GM15510 (cell line): ENCODE measurements around the gene RDX.

Experiments used
- POLR2A ChIP-seq: IDR thresholded peaks from 3 replicates; pipeline ENCODE4 v1.6.1; 2011; ENCODE audit warnings: borderline replicate concordance; ENCODE audit not compliant: insufficient read length; ENCODE audit errors: extremely low read depth

The RDX gene

GRCh38 chr11:110296226-110297075 is at the start of gene RDX:
RDX (minus strand) TSS chr11:110296614; CDS start chr11:110279692, 16,922 bp downstream.
- peak; percentile 58 for TF ChIP-seq POLR2A

DNA sequence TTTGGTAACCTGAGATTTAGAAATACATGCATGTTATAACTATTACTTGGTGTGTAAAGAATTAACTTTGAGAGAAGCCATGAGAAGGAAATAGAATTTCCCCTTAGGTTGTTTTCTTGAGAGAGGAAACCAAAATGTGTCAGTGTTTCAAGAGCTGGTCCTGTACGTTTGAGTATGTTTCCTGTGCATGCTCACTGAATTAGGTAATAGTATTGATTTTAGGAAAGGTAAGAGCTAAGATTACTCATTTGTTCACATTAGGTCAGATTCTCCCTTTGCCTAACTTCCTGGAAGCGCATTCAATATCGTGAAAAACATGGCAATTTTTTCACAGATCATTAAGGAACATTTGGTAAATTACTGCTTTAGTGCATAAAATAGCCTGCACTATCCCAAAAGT is 49.3 kb upstream of the RDX start:
- no peak for TF ChIP-seq POLR2A

- TF ChIP-seq POLR2A = no peak
These were observed 44.0 kb upstream of the RDX start for GRCh38 chr11:110340436-110340835.

GRCh38 chr11:110339456-110340250 is 43.2 kb upstream of the RDX start:
- TF ChIP-seq POLR2A = no peak

DNA sequence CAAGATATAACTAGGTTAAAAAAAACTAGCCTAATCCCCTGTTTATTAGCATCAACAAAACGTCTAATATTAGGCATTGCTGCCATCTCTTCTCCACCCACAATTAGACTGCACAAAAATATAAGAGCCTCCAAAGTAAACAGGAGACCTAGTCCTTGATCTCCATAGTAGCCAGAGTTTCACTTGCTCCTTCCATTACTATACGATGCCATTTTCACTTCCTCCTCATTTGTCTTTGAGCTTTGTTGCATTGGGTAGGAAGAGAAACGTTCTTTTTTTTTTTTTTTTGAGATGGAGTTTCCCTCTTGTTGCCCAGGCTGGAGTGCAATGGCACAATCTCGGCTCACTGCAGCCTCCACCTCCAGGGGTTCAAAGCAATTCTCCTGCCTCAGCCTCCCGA is 42.3 kb upstream of the RDX start:
- TF ChIP-seq POLR2A = no peak

GRCh38 chr11:110337570-110338193 is 41.3 kb upstream of the RDX start:
- TF ChIP-seq POLR2A = no peak

- TF ChIP-seq POLR2A = no peak
These were observed 39.6 kb upstream of the RDX start for GRCh38 chr11:110336054-110336453.

DNA sequence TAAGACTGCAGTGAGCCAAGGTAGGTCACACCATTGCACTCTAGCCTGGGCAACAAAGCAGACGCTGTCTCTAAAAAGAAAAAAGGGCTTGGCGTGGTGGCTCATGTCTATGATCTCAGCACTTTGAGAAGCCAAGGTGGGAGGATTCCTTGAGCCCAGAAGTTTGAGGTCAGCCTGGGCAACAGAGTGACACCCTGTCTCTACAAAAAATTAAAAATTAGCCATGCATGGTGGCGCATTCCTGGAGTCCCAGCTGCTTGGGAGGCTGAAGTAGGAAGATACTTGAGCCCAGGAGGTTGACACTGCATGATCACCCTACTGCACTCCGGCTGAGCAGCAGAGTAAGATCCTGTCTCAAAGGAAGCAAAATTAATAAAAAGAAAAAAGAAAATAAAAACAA is 38.9 kb upstream of the RDX start:
- no peak for TF ChIP-seq POLR2A

- TF ChIP-seq POLR2A = no peak
These were observed 35.2 kb upstream of the RDX start for GRCh38 chr11:110331626-110332025.

DNA sequence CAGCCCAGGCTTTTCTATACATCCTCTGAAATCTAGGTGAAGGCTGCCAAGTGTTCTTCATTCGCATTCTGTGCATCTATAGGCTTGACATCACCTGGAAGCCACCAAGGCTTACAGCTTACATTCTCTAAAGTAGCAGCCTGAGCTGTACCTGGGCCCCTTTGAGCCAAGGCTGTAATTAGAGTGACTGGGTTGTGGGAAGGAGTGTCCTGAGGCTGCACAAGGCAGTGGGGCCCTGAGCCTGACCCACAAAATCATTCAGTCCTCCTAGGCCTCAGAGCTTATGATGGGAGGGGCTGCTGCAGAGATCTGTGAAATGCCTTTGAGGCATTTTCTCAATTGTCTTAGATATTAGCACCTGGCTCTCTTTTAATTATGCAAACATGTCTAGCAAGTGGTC is 33.0 kb upstream of the RDX start:
- no peak for TF ChIP-seq POLR2A

DNA sequence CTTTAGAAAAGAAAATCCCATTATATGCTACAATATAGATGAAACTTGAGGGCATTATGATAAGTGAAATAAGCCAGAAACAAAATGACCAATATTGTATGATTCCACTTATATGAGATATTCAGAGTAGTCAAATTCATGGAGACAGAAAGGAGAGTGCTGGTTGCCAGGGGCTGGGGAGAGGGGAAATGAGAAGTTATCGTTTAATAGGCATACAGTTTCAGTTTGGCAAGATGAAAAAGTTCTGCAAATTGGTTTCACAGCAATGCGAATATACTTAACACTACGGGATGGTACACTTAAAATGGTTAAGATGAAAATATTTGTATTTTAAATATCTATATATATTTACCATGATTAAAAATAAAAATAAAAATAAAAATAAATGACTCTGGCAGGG is 31.1 kb upstream of the RDX start:
- no peak for TF ChIP-seq POLR2A

GRCh38 chr11:110323786-110324185 is 27.4 kb upstream of the RDX start:
- TF ChIP-seq POLR2A = no peak

- no peak for TF ChIP-seq POLR2A
These were observed 23.1 kb upstream of the RDX start for GRCh38 chr11:110319501-110319900.

DNA sequence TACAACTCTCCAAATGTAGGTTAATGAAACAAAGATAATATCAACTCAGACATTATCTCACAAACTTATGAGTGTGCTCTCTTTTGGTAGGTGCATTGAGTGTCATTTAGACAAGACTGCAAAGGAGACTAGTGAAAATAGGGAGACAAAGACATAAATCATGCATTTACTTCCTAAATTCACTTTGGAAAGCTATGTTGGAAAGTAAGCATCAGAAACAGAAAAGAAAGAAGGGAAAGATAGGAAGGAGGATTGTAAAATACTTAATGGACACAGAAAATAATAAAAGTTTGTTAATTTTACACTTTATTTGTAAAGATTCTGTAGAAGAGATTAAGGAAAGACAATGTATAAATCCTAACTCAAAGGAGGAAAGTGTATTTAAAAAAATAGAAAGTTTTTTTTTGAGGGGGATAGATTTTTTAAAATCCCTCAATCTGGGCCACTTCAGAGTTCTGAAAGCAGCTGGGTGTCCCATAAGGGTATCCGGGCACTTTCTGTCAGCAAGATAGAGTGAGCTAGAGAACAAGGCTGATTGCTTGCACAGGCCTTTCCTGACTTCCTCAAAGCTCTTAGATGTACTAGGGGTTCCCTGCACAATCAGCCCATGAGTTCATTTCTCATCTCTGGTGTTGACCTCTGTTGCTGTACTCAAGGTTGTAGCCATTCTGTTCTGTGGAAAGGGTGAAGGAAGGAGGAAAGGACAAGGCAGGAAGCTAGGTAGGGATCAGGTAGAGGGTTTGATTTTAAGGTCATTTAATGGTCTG is 22.4 kb upstream of the RDX start:
- no peak for TF ChIP-seq POLR2A

GRCh38 chr11:110317516-110317932 is 21.1 kb upstream of the RDX start:
- TF ChIP-seq POLR2A = no peak

DNA sequence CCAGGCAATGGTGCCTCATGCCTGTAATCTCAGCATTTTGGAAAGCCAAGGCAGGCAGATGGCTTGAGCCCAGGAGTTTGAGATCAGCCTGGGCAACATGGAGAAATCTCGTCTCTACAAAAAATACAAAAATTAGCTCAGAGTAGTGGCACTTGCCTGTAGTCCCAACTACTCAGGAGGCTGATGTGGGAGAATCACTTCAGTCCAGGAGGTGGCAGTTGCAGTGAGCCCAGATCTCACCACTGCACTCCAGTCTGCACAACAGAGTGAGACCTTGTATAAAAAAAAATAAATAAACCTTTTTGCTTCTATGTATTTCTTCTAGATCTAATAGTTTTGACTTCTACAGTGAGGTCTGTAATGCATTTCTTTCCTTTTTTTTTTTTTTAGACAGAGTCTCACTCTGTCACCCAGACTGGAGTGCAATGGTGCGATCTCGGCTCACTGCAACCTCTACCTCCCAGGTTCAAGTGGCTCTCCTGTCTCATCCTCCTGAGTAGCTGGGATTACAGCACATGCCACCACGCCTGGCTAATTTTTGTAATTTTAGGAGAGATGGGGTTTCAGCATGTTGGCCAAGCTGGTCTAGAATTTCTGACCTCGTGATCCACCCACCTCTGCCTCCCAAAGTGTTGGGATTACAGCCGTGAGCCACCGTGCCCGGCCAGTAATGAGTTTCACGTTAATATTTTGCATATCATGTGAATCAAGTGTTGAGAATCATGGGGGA is 18.1 kb upstream of the RDX start:
- TF ChIP-seq POLR2A = no peak
